ENCODE results near the gene ANKZF1. TPM values are rescaled to one million over a fixed set of nuclear protein-coding genes. Genes with fewer than 3 reads are reported as not detected.

The ANKZF1 gene
- 10 to 100 TPM; 21.4 to 55.9 TPM for total RNA-seq
- polyA plus RNA-seq: 100 to 1,000 TPM in 1 of 2 donors, 10 to 100 TPM in 1; 12.9 to 101 TPM
- long read RNA-seq, donor 1, transcript ANKZF1-201 (14 exons, 2,579 nt): major isoform, 21 of 60 reads
- long read RNA-seq, donor 1, partial matches to known transcripts: 9 of 60 reads
- long read RNA-seq, donor 1, other reads (novel, unspliced or antisense): 28 of 60 reads
- long read RNA-seq, donor 2, transcript ANKZF1-201 (14 exons, 2,579 nt): major isoform, 6 of 38 reads
- long read RNA-seq, donor 2, partial matches to known transcripts: 9 of 38 reads
- long read RNA-seq, donor 2, other reads (novel, unspliced or antisense): 20 of 38 reads

GRCh38 chr2:219229305-219230058, at the start of gene ANKZF1, which contains the start of gene ATG9A:
TSS of gene ANKZF1 (plus strand) at chr2:219229806. CDS start at chr2:219230258, 452 bp downstream.
TSS of gene ATG9A (minus strand) at chr2:219229636. CDS start at chr2:219228024, 1,612 bp downstream.
- DNase-seq (peak; percentile 99), ATAC-seq (ENCODE audit: low FRiP score) (peak; percentile 99)
- Histone ChIP-seq H3K36me3 (ENCODE audit: control insufficient read depth in 1 of 2, insufficient read depth in 2 of 2, low read length in 1 of 2) (peaks cover 2 to 4% of the 10 kb centered on the region in 2 donors), H3K27me3 (ENCODE audit: control insufficient read depth in 1 of 2, insufficient read depth in 2 of 2, low read length in 1 of 2) (no peaks in the 10 kb centered on the region), H3K9me3 (ENCODE audit: control insufficient read depth, low read length) (no peaks in the 10 kb centered on the region), H3K4me3 (ENCODE audit: low read length in 2 of 2) (peak within 1 kb of the TSS; percentile 67 to 82), H3K4me1 (ENCODE audit: control insufficient read depth in 1 of 2, insufficient read depth in 2 of 2, low read length in 2 of 2) (peaks cover 0 to 4% of the 10 kb centered on the region in 2 donors), H3K27ac (ENCODE audit: low read depth in 1 of 2, low read length in 2 of 2) (peak within 1 kb of the TSS; percentile 15 to 90)
- 0 to 1% methylated on average over 71 to 80 of the region's 80 CpGs for WGBS, 2 donors
- intact Hi-C loops (cut with DNase I): loop anchor here (1.0 to 5.0 kb wide), 3 partner anchors 50 to 69 kb away; partner anchors contain the start of genes CNPPD1 (in 1 of the 2), DNAJB2 (in 1 of the 2) and RETREG2 (in 1 of the 2)

GRCh38 chr2:219180961-219181360, 48.6 kb upstream of the ANKZF1 start:
- H3K4me3 ChIP-seq (ENCODE audit: low read length in 2 of 2): no peak overlapping the region
- WGBS, 2 donors: 90 to 91% methylated on average over 5 of the region's 5 CpGs
- intact Hi-C loops (cut with DNase I): no loop called here
- ATAC-seq (ENCODE audit: low FRiP score) (no peak), DNase-seq (no peak)
- H3K36me3 ChIP-seq (ENCODE audit: control insufficient read depth in 1 of 2, insufficient read depth in 2 of 2, low read length in 1 of 2): peaks cover 0 to 10% of the 10 kb centered on the region in 2 donors
- no peak overlapping the region for H3K27ac ChIP-seq (ENCODE audit: low read depth in 1 of 2, low read length in 2 of 2)
- H3K27me3 ChIP-seq (ENCODE audit: control insufficient read depth in 1 of 2, insufficient read depth in 2 of 2, low read length in 1 of 2): no peaks in the 10 kb centered on the region
- peaks cover 0 to 3% of the 10 kb centered on the region in 2 donors for H3K4me1 ChIP-seq (ENCODE audit: control insufficient read depth in 1 of 2, insufficient read depth in 2 of 2, low read length in 2 of 2)
- H3K9me3 ChIP-seq (ENCODE audit: control insufficient read depth, low read length): no peaks in the 10 kb centered on the region

- WGBS, 2 donors: 88 to 97% methylated on average over 6 of the region's 6 CpGs
- ATAC-seq (ENCODE audit: low FRiP score) (no peak), DNase-seq (no peak)
- Histone ChIP-seq H3K4me3 (ENCODE audit: low read length in 2 of 2) (no peak overlapping the region), H3K27me3 (ENCODE audit: control insufficient read depth in 1 of 2, insufficient read depth in 2 of 2, low read length in 1 of 2) (no peaks in the 10 kb centered on the region), H3K27ac (ENCODE audit: low read depth in 1 of 2, low read length in 2 of 2) (no peak overlapping the region), H3K4me1 (ENCODE audit: control insufficient read depth in 1 of 2, insufficient read depth in 2 of 2, low read length in 2 of 2) (peaks cover 0 to 3% of the 10 kb centered on the region in 2 donors), H3K9me3 (ENCODE audit: control insufficient read depth, low read length) (no peaks in the 10 kb centered on the region), H3K36me3 (ENCODE audit: control insufficient read depth in 1 of 2, insufficient read depth in 2 of 2, low read length in 1 of 2) (peaks cover 0 to 10% of the 10 kb centered on the region in 2 donors)
- intact Hi-C loops (cut with DNase I): no loop called here
Observed at GRCh38 chr2:219181531-219181930, 48.1 kb upstream of the ANKZF1 start.

- ATAC-seq (ENCODE audit: low FRiP score): no peak
- peaks cover 0 to 10% of the 10 kb centered on the region in 2 donors for H3K36me3 ChIP-seq (ENCODE audit: control insufficient read depth in 1 of 2, insufficient read depth in 2 of 2, low read length in 1 of 2)
- WGBS, 2 donors: 77 to 80% methylated on average over 8 of the region's 8 CpGs
- no peaks in the 10 kb centered on the region for H3K9me3 ChIP-seq (ENCODE audit: control insufficient read depth, low read length)
- H3K27me3 ChIP-seq (ENCODE audit: control insufficient read depth in 1 of 2, insufficient read depth in 2 of 2, low read length in 1 of 2): no peaks in the 10 kb centered on the region
- H3K4me3 ChIP-seq (ENCODE audit: low read length in 2 of 2): no peak overlapping the region
- peaks cover 0 to 3% of the 10 kb centered on the region in 2 donors for H3K4me1 ChIP-seq (ENCODE audit: control insufficient read depth in 1 of 2, insufficient read depth in 2 of 2, low read length in 2 of 2)
- peak in 1 of 2 donors; percentile 58 for DNase-seq
- intact Hi-C loops (cut with DNase I): no loop called here
- no peak overlapping the region for H3K27ac ChIP-seq (ENCODE audit: low read depth in 1 of 2, low read length in 2 of 2)
Observed at GRCh38 chr2:219182331-219183150, 47.1 kb upstream of the ANKZF1 start.

- 92 to 95% methylated on average over 6 of the region's 6 CpGs for WGBS, 2 donors
- peaks cover 0 to 10% of the 10 kb centered on the region in 2 donors for H3K36me3 ChIP-seq (ENCODE audit: control insufficient read depth in 1 of 2, insufficient read depth in 2 of 2, low read length in 1 of 2)
Observed at GRCh38 chr2:219183151-219183772, 46.3 kb upstream of the ANKZF1 start.

GRCh38 chr2:219184121-219184520, 45.5 kb upstream of the ANKZF1 start:
- no peak for DNase-seq
- Histone ChIP-seq H3K27ac (ENCODE audit: low read depth in 1 of 2, low read length in 2 of 2) (no peak overlapping the region), H3K36me3 (ENCODE audit: control insufficient read depth in 1 of 2, insufficient read depth in 2 of 2, low read length in 1 of 2) (peaks cover 0 to 10% of the 10 kb centered on the region in 2 donors), H3K4me1 (ENCODE audit: control insufficient read depth in 1 of 2, insufficient read depth in 2 of 2, low read length in 2 of 2) (no peaks in the 10 kb centered on the region), H3K27me3 (ENCODE audit: control insufficient read depth in 1 of 2, insufficient read depth in 2 of 2, low read length in 1 of 2) (no peaks in the 10 kb centered on the region), H3K9me3 (ENCODE audit: control insufficient read depth, low read length) (no peaks in the 10 kb centered on the region), H3K4me3 (ENCODE audit: low read length in 2 of 2) (no peak overlapping the region)
- intact Hi-C loops (cut with DNase I): no loop called here
- 95 to 96% methylated on average over 2 of the region's 2 CpGs for WGBS, 2 donors
- no peak for ATAC-seq (ENCODE audit: low FRiP score)

More at GRCh38 chr2:219183151-219183772, 46.3 kb upstream of the ANKZF1 start:
- no peak overlapping the region for H3K27ac ChIP-seq (ENCODE audit: low read depth in 1 of 2, low read length in 2 of 2)
- ATAC-seq (ENCODE audit: low FRiP score) (no peak), DNase-seq (no peak)
- H3K27me3 ChIP-seq (ENCODE audit: control insufficient read depth in 1 of 2, insufficient read depth in 2 of 2, low read length in 1 of 2): no peaks in the 10 kb centered on the region
- H3K9me3 ChIP-seq (ENCODE audit: control insufficient read depth, low read length): no peaks in the 10 kb centered on the region
- peaks cover 0 to 3% of the 10 kb centered on the region in 2 donors for H3K4me1 ChIP-seq (ENCODE audit: control insufficient read depth in 1 of 2, insufficient read depth in 2 of 2, low read length in 2 of 2)
- H3K4me3 ChIP-seq (ENCODE audit: low read length in 2 of 2): no peak overlapping the region
- intact Hi-C loops (cut with DNase I): no loop called here

- H3K4me1 ChIP-seq (ENCODE audit: control insufficient read depth in 1 of 2, insufficient read depth in 2 of 2, low read length in 2 of 2): no peaks in the 10 kb centered on the region
- ATAC-seq (ENCODE audit: low FRiP score) (no peak), DNase-seq (no peak)
- intact Hi-C loops (cut with DNase I): no loop called here
- H3K9me3 ChIP-seq (ENCODE audit: control insufficient read depth, low read length): no peaks in the 10 kb centered on the region
- 84 to 89% methylated on average over 6 to 7 of the region's 7 CpGs for WGBS, 2 donors
- no peaks in the 10 kb centered on the region for H3K27me3 ChIP-seq (ENCODE audit: control insufficient read depth in 1 of 2, insufficient read depth in 2 of 2, low read length in 1 of 2)
- peaks cover 0 to 5% of the 10 kb centered on the region in 2 donors for H3K36me3 ChIP-seq (ENCODE audit: control insufficient read depth in 1 of 2, insufficient read depth in 2 of 2, low read length in 1 of 2)
- no peak overlapping the region for H3K27ac ChIP-seq (ENCODE audit: low read depth in 1 of 2, low read length in 2 of 2)
- no peak overlapping the region for H3K4me3 ChIP-seq (ENCODE audit: low read length in 2 of 2)
Observed at GRCh38 chr2:219186754-219187456, 42.7 kb upstream of the ANKZF1 start.
